ENCODE measurements around the gene GPR55. TPM values are rescaled to one million over a fixed set of nuclear protein-coding genes. Genes with fewer than 3 reads are reported as not detected.
"Not testable (repeated sequence)": the region's sequence is repeated elsewhere in the genome, so short reads cannot be mapped to it uniquely, and the experiment has no call there.

Gene GPR55
- total RNA-seq (2014; rRNA removed; shearing (Covaris generic)): not detected in 2 replicates

GRCh38 chr2:230924470-230925341 is at the start of gene GPR55:
Gene GPR55 (minus strand): TSS chr2:230925242. CDS start chr2:230910962, 14,280 bp downstream.
- DNase-seq (ENCODE audit: low spot score): no peak

DNA sequence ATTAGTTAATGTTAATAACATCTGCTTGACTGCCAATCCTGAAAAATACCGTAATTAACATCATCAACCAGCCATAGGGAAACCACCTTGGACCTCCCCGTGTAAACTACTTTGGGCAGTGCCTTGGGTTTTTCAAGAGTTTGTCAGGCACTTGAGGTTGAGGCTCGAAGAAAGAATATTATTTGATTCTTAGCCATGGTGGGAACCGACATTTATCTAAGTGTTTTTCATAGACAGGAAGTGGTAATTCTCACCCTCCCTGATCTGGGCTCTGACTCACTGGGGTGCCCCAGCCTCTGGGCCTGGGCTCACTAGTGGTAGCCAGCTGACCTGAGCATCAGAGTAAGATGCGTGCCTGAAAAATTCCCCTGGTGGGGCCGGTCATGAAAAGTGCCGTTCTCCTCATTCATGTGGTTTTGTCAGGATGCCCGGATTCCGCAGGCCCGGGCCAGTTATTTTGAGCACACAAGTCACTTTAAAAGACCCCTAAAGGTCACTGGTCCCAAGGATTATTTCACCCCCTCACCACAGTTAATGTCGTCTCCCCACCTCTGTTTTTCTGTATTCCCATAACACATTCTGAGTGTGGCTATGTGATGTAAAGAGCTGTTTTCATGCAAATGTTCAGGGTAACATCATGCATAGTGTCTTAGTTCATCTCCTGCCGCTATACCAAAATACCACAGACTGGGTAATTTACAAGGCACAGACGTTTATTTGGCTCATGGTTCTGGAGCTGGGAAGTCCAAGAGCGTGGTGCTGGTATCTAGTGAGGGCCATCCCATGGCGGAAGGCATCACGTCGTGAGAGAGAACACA is 49.3 kb upstream of the GPR55 start:
- no peak for DNase-seq (ENCODE audit: low spot score)

- DNase-seq (ENCODE audit: low spot score): no peak
These were observed 47.0 kb upstream of the GPR55 start for GRCh38 chr2:230972046-230972445.

DNA sequence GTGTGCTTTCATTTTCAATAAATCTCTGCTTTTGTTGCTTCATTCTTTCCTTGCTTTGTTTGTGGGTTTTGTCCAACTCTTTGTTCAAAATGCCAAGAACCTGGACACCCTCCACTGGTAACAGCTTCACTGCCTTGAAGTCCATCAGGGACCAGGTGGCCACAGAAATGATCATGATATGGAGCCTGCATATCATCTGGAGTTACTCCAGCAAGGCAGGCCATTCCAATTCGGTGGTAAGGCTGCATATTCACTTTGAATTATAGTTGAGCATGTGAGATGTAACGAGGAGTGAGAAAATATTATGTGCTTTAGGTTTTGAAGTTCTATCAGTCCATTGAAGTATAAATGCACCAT is 44.6 kb upstream of the GPR55 start:
- no peak for DNase-seq (ENCODE audit: low spot score)

DNA sequence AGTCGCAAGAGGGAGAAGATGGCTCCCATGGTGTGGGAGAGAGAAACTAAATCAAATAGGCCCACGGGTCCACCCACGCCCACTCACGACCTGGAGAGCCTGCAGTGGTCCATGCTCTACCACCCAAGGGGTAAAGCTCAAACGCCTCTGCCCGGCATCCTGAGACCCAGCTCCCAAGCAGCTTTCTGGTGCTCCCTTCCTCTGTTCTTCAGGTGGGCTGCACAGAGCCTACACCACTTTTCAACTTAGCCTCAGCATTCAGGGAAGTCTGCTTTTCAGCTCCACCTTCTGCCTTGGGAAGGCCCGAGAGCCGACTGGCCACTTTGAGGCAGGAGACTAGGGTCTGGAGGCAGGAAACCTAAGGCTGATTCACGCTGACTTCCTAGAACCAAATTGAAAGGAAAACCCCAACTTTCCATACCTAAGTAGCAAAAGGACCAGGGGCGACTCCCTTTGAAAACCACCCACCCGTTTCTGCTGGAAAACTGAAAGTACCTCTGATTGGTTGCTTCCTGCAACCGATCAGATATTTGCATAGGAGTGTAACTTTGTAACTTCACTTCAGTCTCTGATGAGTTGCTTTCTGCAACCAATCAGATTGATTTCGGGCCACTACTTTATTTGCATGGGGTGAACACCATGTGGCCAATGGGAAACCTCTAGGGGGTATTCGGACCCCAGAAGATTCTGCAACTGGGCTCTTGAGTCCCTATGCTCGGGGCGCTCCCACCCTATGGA is 44.0 kb upstream of the GPR55 start:
- DNase-seq (ENCODE audit: low spot score): no peak

- DNase-seq (ENCODE audit: low spot score): not testable (repeated sequence)
These were observed 43.3 kb upstream of the GPR55 start for GRCh38 chr2:230968314-230968713.

DNA sequence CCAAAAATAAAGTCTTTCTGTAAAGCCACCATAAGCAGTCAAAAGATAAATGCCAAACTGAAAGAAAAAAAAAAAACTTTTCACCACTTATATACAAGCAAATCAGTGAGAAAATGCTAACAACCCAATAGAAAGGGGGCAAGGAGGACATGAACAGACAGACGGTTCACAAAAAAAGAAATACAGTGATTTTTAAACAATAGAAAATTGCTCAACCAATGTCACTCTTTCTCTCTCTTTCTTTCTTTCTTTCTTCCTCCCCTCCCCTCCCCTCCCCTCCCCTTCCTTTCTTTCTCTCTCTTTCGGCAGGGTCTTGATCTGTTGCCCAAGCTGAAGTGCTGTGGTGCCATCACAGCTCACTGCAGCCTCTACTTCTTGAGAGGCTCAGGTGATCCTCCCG is 42.1 kb upstream of the GPR55 start:
- DNase-seq (ENCODE audit: low spot score): no peak

DNA sequence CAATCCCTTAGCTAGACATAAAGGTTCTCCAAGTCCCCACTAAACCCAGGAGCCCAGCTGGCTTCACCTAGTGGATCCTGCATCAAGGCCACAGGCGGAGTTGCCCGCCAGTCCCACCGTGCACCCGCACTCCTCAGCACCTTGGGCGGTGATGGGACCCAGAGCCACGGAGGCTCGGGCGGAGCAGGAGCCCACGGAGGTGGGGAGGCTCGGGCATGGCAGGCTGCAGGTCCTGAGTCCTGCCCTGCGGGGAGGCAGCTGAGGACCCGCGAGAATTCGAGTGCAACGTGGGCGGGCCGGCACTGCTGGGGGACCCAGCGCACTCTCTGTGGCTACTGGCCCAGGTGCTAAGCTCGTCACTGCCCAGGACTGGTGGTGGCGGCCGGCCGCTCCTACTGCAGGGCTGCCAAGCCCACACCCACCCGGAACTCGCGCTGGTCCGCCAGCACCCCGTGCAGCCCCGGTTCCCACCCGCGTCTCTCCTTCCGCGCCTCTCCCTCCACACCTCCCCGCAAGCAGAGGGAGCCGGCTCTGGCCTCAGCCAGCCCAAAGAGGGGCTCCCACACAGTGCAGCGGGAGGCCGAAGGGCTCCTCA is 39.2 kb upstream of the GPR55 start:
- DNase-seq (ENCODE audit: low spot score): no peak

DNA sequence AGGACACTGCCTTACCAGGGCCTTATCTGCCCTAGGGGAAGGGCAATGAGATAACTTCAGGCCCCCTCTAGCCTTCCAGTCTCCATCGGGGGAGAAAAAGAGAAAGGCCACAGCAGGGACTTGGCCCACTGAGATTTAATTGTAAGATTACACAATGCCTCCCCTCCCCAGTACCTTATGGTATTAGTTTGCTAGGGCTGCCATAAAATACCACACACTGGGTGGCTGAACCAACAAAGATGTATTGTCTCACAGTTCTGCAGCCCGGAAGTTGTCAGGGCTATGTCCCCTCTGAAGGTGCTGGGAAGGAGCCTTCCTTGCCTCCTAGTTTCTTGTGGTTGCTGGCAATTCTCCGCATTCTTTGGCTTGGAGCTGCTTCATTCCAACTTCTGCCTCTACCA is 36.0 kb upstream of the GPR55 start:
- DNase-seq (ENCODE audit: low spot score): no peak

DNA sequence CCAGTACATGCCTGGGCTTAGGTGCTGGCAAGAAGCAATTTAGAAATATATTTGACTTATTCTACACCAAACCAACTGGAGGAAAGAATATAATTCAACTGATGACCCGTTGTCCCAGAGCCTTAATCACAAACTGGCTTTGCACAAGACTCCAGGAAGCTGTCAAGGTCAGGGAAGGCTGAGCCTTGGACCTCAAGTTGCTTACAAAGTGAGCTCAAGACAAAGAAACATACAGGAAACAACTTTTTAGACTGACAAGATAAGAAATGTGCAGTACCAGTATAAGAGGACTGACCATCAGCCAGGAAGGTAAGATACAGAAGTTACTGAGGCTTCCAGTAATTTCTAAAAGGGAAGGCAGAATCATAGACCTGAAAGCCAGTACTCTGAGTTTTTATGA is 35.0 kb upstream of the GPR55 start:
- DNase-seq (ENCODE audit: low spot score): no peak

- DNase-seq (ENCODE audit: low spot score): no peak
These were observed 34.0 kb upstream of the GPR55 start for GRCh38 chr2:230958820-230959756.

GRCh38 chr2:230957756-230958391 is 32.8 kb upstream of the GPR55 start:
- no peak for DNase-seq (ENCODE audit: low spot score)

DNA sequence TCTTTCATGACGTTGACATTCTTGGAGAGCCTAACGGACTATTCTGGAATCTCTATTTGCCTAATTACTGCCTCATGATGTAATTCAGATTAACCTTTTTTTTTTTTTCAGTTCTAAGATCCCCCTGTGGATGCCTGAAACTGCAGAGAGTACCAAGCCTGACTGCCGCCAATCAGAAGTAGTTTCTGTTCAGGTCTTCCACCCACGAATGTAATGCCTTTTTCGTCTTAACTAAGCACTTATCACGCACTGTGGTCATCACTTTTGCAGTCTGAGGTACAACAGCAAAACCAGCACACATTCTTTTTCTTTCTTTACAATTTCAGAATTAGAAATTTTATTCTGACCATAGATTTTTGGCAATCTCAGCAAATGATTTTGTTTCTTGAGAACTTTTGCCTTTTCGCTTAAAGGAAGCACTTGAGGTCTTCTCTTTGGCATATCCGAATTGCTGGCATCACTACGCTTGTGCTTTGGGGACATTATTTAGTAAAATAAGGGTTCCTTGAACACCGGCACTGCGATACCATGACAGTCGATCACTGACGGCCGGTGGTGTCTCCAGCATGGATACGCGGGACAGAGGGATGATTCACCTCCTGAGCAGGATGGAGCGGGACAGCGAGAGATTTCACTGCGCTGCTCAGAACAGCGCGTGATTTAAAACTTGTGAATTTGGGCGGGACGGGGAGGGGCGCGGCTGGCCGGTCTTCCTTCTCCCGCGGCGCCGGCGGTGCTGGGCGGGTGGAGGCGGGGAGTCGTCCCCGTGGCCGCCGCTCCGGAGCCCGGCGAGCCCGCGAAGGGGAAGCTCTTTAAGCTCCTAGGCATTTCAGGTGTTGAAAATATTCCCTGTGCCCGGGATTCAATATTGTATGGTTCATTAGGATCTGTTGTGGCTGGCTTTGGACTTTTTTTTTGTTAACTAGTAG is 32.0 kb upstream of the GPR55 start:
- DNase-seq (ENCODE audit: low spot score): peak; percentile 17

- no peak for DNase-seq (ENCODE audit: low spot score)
These were observed 30.2 kb upstream of the GPR55 start for GRCh38 chr2:230955163-230955737.

GRCh38 chr2:230954746-230955145 is 29.7 kb upstream of the GPR55 start:
- no peak for DNase-seq (ENCODE audit: low spot score)

- DNase-seq (ENCODE audit: low spot score): no peak
These were observed 28.8 kb upstream of the GPR55 start for GRCh38 chr2:230953845-230954244.

- DNase-seq (ENCODE audit: low spot score): no peak
These were observed 27.3 kb upstream of the GPR55 start for GRCh38 chr2:230952226-230952956.

DNA sequence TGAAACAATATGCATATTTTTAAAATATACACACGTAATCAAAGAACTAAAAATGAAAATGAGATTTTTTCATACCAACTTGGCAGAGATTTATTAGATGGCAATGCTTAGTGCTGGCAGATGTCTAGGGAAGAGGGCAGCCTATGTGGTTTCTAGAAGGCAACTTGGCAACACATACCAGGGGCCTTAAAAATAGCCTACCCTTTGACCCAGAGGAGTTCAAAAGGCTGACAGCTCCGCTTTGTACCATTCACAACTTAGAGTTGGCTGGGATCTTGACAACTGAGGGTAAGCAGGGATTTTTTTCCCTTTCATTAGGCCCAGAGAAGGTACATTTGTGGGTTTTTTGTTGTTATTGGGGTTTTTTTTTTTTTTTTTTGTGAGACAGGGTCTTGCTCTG is 26.4 kb upstream of the GPR55 start:
- no peak for DNase-seq (ENCODE audit: low spot score)

Data from HT-29 (cell line).